Measurements from ENCODE around the gene HBEGF.

HBEGF gene

DNA sequence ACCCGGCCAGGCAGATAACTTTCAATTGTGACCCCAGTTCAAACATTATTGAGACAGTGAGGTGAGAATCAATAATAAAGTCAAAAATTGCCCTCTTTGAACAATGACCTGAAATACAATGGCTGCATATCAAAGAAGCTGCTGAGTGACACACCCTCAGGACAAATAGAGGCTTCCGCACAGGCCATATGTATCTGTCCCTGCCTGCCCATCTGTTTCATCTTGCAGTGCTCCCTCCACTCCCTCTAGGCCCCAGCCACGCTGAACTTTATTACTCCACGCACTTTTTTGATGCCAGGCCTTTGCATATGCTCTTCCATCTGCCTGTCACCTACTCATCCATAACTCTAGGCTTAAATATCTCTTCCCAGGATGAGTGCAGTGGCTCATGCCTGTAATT lies 27.6 kb downstream of the HBEGF start:
- Histone ChIP-seq H3K79me2 (ENCODE audit: control insufficient read depth, insufficient read depth, low read length, poor library complexity) (peaks cover 2% of the 10 kb centered on the region), H2BK12ac (ENCODE audit: low read length) (no peak overlapping the region), H3K14ac (ENCODE audit: low read length) (no peak overlapping the region), H3K23ac (ENCODE audit: low read length) (no peak overlapping the region), H3K27ac (ENCODE audit: low read depth, low read length) (no peak overlapping the region), H3K18ac (ENCODE audit: low read length) (no peak overlapping the region), H3K27me3 (ENCODE audit: insufficient read depth, low read length) (no peaks in the 10 kb centered on the region), H3K36me3 (ENCODE audit: control insufficient read depth in 1 of 2, insufficient read depth in 2 of 2, low read length in 2 of 2) (no peaks in the 10 kb centered on the region), H3K9ac (ENCODE audit: low read length) (no peak overlapping the region), H3K4me1 (ENCODE audit: control insufficient read depth in 1 of 2, insufficient read depth in 2 of 2, low read length in 2 of 2) (peaks cover 12% of the 10 kb centered on the region in 2 experiments), H3K79me1 (ENCODE audit: low read length) (peaks cover 7% of the 10 kb centered on the region), H3K9me3 (ENCODE audit: insufficient read depth, low read depth, low read length) (no peaks in the 10 kb centered on the region), H3K4me3 (ENCODE audit: low read depth, low read length) (no peak overlapping the region), H4K91ac (ENCODE audit: low read depth, low read length) (no peak overlapping the region), H4K12ac (ENCODE audit: low read depth, low read length) (no peak overlapping the region), H4K8ac (ENCODE audit: low read depth, low read length) (no peak overlapping the region), H3K4me2 (ENCODE audit: low read length) (no peak overlapping the region), H2AFZ (ENCODE audit: insufficient read depth, low read length, poor library complexity) (no peak overlapping the region), H2BK120ac (ENCODE audit: insufficient read depth, low read length, poor library complexity) (no peak overlapping the region), H2BK5ac (ENCODE audit: low read depth, low read length, poor library complexity) (no peak overlapping the region), H2AK5ac (ENCODE audit: low read length) (no peak overlapping the region), H3K4ac (ENCODE audit: low read depth, low read length) (no peak overlapping the region)
- no CpG with 5 or more reads among the region's 4 CpGs for WGBS (ENCODE audit: extremely low coverage, insufficient coverage, insufficient read length)
- no peak for DNase-seq

DNA sequence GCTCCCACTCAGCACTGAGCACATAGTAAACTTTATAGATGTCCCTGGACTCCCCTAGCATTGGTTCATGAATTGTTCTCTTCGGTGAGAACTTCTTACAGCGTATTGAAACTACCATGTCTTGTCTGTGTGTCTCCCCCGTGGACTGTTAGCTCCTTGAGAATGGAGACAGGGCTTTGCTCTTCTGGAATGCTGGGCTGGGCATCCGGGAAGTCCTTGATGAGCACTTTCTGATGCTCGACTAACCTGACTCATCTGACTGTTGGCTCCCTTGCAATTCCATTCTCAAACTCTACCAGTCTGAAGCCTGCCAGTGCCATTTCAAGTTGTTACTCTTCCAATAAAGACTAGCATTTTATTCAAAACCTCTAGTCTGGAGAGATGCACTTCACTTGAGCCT lies 28.5 kb downstream of the HBEGF start:
- no peak for DNase-seq
- H2AK5ac ChIP-seq (ENCODE audit: low read length) = no peak overlapping the region
- no peaks in the 10 kb centered on the region for H3K27me3 ChIP-seq (ENCODE audit: insufficient read depth, low read length)
- H3K9ac ChIP-seq (ENCODE audit: low read length) = no peak overlapping the region
- WGBS (ENCODE audit: extremely low coverage, insufficient coverage, insufficient read length) = no CpG with 5 or more reads among the region's 5 CpGs
- no peaks in the 10 kb centered on the region for H3K79me2 ChIP-seq (ENCODE audit: control insufficient read depth, insufficient read depth, low read length, poor library complexity)
- H4K12ac ChIP-seq (ENCODE audit: low read depth, low read length) = no peak overlapping the region
- no peak overlapping the region for H3K4me2 ChIP-seq (ENCODE audit: low read length)
- H3K36me3 ChIP-seq (ENCODE audit: control insufficient read depth in 1 of 2, insufficient read depth in 2 of 2, low read length in 2 of 2) = no peaks in the 10 kb centered on the region
- no peak overlapping the region for H2BK12ac ChIP-seq (ENCODE audit: low read length)
- H4K91ac ChIP-seq (ENCODE audit: low read depth, low read length) = no peak overlapping the region
- H3K79me1 ChIP-seq (ENCODE audit: low read length) = peaks cover 4% of the 10 kb centered on the region
- H2BK120ac ChIP-seq (ENCODE audit: insufficient read depth, low read length, poor library complexity) = no peak overlapping the region
- H3K9me3 ChIP-seq (ENCODE audit: insufficient read depth, low read depth, low read length) = no peaks in the 10 kb centered on the region
- H3K18ac ChIP-seq (ENCODE audit: low read length) = no peak overlapping the region
- no peak overlapping the region for H3K4ac ChIP-seq (ENCODE audit: low read depth, low read length)
- no peak overlapping the region for H3K14ac ChIP-seq (ENCODE audit: low read length)
- no peak overlapping the region for H2AFZ ChIP-seq (ENCODE audit: insufficient read depth, low read length, poor library complexity)
- H3K27ac ChIP-seq (ENCODE audit: low read depth, low read length) = no peak overlapping the region
- H3K23ac ChIP-seq (ENCODE audit: low read length) = no peak overlapping the region
- H3K4me1 ChIP-seq (ENCODE audit: control insufficient read depth in 1 of 2, insufficient read depth in 2 of 2, low read length in 2 of 2) = peaks cover 3 to 4% of the 10 kb centered on the region in 2 experiments
- no peak overlapping the region for H4K8ac ChIP-seq (ENCODE audit: low read depth, low read length)
- H3K4me3 ChIP-seq (ENCODE audit: low read depth, low read length) = no peak overlapping the region
- no peak overlapping the region for H2BK5ac ChIP-seq (ENCODE audit: low read depth, low read length, poor library complexity)

DNA sequence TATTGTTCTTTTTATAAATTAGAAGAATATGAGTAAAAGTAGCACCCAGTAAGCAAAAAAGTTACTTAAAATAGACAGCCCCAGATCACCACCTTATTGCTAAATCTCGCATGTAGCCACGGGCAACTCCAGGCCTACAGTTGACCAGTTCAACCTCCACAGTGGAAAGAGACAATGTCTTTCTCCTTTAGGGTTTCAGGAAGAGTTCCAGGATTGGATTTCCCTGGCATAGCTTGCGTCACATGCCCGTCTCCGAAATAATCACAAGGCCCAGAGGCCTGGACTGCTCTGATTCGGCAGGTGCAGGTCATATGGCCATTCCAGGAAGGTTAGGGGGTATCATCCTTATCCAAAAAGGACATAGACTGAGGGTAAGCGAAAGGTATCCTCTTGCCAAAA lies 33.6 kb downstream of the HBEGF start:
- Histone ChIP-seq H3K79me2 (ENCODE audit: control insufficient read depth, insufficient read depth, low read length, poor library complexity) (no peaks in the 10 kb centered on the region), H3K4ac (ENCODE audit: low read depth, low read length) (no peak overlapping the region), H2AFZ (ENCODE audit: insufficient read depth, low read length, poor library complexity) (no peak overlapping the region), H3K27ac (ENCODE audit: low read depth, low read length) (no peak overlapping the region), H3K4me1 (ENCODE audit: control insufficient read depth in 1 of 2, insufficient read depth in 2 of 2, low read length in 2 of 2) (peaks cover 3 to 7% of the 10 kb centered on the region in 2 experiments), H2BK5ac (ENCODE audit: low read depth, low read length, poor library complexity) (no peak overlapping the region), H3K23ac (ENCODE audit: low read length) (no peak overlapping the region), H3K36me3 (ENCODE audit: control insufficient read depth in 1 of 2, insufficient read depth in 2 of 2, low read length in 2 of 2) (no peaks in the 10 kb centered on the region), H3K4me3 (ENCODE audit: low read depth, low read length) (no peak overlapping the region), H3K18ac (ENCODE audit: low read length) (no peak overlapping the region), H3K79me1 (ENCODE audit: low read length) (no peaks in the 10 kb centered on the region), H3K27me3 (ENCODE audit: insufficient read depth, low read length) (no peaks in the 10 kb centered on the region), H2BK12ac (ENCODE audit: low read length) (no peak overlapping the region), H2AK5ac (ENCODE audit: low read length) (no peak overlapping the region), H3K4me2 (ENCODE audit: low read length) (no peak overlapping the region), H3K14ac (ENCODE audit: low read length) (no peak overlapping the region), H4K12ac (ENCODE audit: low read depth, low read length) (no peak overlapping the region), H4K91ac (ENCODE audit: low read depth, low read length) (no peak overlapping the region), H3K9ac (ENCODE audit: low read length) (no peak overlapping the region), H4K8ac (ENCODE audit: low read depth, low read length) (no peak overlapping the region), H2BK120ac (ENCODE audit: insufficient read depth, low read length, poor library complexity) (no peak overlapping the region), H3K9me3 (ENCODE audit: insufficient read depth, low read depth, low read length) (no peaks in the 10 kb centered on the region)
- no peak for DNase-seq
- no CpG with 5 or more reads among the region's 7 CpGs for WGBS (ENCODE audit: extremely low coverage, insufficient coverage, insufficient read length)

DNA sequence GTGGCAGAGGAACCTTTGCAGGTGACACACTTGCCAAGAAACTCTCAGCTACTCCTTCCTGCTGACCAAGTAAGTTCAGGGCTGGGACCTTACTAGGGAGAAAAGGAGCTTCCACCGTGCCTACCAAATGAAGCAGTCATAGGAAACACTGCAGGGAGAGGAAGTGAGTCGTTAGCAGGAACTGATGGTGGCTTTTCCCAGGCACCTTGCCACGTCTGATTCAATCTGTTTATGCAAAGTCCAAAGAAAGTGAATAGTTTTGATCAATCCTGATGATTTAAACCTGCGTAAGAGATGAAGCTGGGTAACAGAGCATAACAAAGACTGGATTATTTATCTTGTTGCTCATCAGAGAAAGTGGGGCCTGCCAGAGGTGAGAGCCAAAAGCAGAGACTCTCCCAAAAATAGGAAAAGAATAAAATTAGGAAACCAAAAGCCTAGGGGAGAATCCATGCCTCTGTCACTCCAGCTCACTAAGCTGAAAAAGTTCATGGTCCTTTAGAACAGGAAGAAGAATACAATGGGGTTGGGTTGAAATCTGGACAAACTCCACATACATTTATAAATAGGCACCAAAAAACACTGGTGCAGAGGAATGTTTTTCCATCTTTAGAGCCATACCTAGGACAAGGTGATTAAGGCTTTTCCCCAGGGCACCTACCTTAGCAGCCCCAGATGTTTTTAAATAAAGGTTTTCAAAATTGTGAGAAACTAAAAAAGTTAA lies 34.2 kb downstream of the HBEGF start:
- H3K27me3 ChIP-seq (ENCODE audit: insufficient read depth, low read length) = no peaks in the 10 kb centered on the region
- no peak overlapping the region for H2AFZ ChIP-seq (ENCODE audit: insufficient read depth, low read length, poor library complexity)
- no peaks in the 10 kb centered on the region for H3K9me3 ChIP-seq (ENCODE audit: insufficient read depth, low read depth, low read length)
- no peak for DNase-seq
- H3K79me1 ChIP-seq (ENCODE audit: low read length) = no peaks in the 10 kb centered on the region
- WGBS (ENCODE audit: extremely low coverage, insufficient coverage, insufficient read length) = no CpG with 5 or more reads among the region's 4 CpGs
- no peak overlapping the region for H3K14ac ChIP-seq (ENCODE audit: low read length)
- peak overlapping the region; percentile 37 for H3K9ac ChIP-seq (ENCODE audit: low read length)
- peak overlapping the region; percentile 19 for H2BK12ac ChIP-seq (ENCODE audit: low read length)
- no peak overlapping the region for H2BK120ac ChIP-seq (ENCODE audit: insufficient read depth, low read length, poor library complexity)
- H3K79me2 ChIP-seq (ENCODE audit: control insufficient read depth, insufficient read depth, low read length, poor library complexity) = no peaks in the 10 kb centered on the region
- H3K4me2 ChIP-seq (ENCODE audit: low read length) = no peak overlapping the region
- no peak overlapping the region for H3K27ac ChIP-seq (ENCODE audit: low read depth, low read length)
- no peak overlapping the region for H3K23ac ChIP-seq (ENCODE audit: low read length)
- no peak overlapping the region for H3K18ac ChIP-seq (ENCODE audit: low read length)
- no peak overlapping the region for H3K4ac ChIP-seq (ENCODE audit: low read depth, low read length)
- H4K12ac ChIP-seq (ENCODE audit: low read depth, low read length) = no peak overlapping the region
- no peak overlapping the region for H4K91ac ChIP-seq (ENCODE audit: low read depth, low read length)
- no peak overlapping the region for H2BK5ac ChIP-seq (ENCODE audit: low read depth, low read length, poor library complexity)
- peaks cover 3 to 7% of the 10 kb centered on the region in 2 experiments for H3K4me1 ChIP-seq (ENCODE audit: control insufficient read depth in 1 of 2, insufficient read depth in 2 of 2, low read length in 2 of 2)
- no peaks in the 10 kb centered on the region for H3K36me3 ChIP-seq (ENCODE audit: control insufficient read depth in 1 of 2, insufficient read depth in 2 of 2, low read length in 2 of 2)
- no peak overlapping the region for H2AK5ac ChIP-seq (ENCODE audit: low read length)
- no peak overlapping the region for H3K4me3 ChIP-seq (ENCODE audit: low read depth, low read length)
- no peak overlapping the region for H4K8ac ChIP-seq (ENCODE audit: low read depth, low read length)

Data from trophoblast cell (in vitro differentiated cells and primary cell).